ENCODE results near the gene BSG. TPM values are rescaled to one million over a fixed set of nuclear protein-coding genes. Genes with fewer than 3 reads are reported as not detected.

Gene BSG
- total RNA-seq, 1 experiment from 2014 or later: 758 TPM

DNA sequence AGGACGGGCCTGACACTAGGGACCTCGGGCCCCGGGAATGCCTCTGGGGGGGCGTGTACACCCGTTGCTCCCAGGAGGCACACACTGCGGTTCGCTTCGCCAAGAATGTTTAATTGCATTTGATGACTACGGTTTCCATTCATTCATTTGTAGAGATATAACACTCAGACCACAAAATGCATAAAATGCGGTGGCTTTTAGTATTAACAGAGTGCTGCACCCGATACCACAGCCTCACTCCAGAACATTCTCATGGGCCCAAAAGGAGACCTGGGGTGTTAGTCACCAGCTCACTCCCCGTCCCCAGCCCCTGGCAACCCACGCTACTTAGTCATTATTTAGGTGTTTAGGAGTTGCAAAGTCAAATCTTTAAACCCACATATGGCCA lies 39.1 kb downstream of the BSG start (continued):
- TF ChIP-seq, protein P1, sequence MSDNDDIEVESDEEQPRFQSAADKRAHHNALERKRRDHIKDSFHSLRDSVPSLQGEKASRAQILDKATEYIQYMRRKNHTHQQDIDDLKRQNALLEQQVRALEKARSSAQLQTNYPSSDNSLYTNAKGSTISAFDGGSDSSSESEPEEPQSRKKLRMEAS (CRISPR knock-in tag; IDR thresholded peaks at IDR 0.05): no peak
- no peak for TF ChIP-seq TEAD1 (CRISPR knock-in tag; IDR thresholded peaks at IDR 0.05)
- TF ChIP-seq ZNF263 (CRISPR knock-in tag; IDR thresholded peaks at IDR 0.05; ENCODE audit: low read depth): no peak
- TF ChIP-seq FOXP1 (CRISPR knock-in tag; IDR thresholded peaks at IDR 0.05; ENCODE audit: borderline replicate concordance): no peak
- TF ChIP-seq, protein P2, sequence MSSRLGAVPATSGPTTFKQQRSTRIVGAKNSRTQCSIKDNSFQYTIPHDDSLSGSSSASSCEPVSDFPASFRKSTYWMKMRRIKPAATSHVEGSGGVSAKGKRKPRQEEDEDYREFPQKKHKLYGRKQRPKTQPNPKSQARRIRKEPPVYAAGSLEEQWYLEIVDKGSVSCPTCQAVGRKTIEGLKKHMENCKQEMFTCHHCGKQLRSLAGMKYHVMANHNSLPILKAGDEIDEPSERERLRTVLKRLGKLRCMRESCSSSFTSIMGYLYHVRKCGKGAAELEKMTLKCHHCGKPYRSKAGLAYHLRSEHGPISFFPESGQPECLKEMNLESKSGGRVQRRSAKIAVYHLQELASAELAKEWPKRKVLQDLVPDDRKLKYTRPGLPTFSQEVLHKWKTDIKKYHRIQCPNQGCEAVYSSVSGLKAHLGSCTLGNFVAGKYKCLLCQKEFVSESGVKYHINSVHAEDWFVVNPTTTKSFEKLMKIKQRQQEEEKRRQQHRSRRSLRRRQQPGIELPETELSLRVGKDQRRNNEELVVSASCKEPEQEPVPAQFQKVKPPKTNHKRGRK (CRISPR knock-in tag; IDR thresholded peaks at IDR 0.05; ENCODE audit: borderline replicate concordance): no peak
- TF ChIP-seq SP1 (CRISPR knock-in tag; conservative IDR thresholded peaks at IDR 0.05): no peak

DNA sequence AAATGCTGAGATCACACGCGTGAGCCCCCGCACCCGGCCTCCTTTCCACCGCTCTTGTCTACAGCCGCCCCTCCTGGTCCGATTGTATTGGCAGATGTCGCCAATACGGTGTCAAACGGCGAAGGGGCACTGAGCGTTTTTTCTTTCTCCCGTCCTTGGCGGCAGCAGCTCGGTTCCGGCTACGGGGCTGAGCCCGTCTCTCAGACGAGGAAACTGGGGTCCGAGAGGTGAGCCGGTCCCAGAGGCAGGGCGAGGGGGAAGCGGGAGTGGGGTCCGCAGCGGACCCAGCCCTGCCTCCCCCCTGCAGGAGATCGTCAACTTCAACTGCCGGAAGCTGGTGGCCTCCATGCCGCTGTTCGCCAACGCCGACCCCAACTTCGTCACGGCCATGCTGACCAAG lies 40.5 kb downstream of the BSG start:
- TF ChIP-seq, protein P3, sequence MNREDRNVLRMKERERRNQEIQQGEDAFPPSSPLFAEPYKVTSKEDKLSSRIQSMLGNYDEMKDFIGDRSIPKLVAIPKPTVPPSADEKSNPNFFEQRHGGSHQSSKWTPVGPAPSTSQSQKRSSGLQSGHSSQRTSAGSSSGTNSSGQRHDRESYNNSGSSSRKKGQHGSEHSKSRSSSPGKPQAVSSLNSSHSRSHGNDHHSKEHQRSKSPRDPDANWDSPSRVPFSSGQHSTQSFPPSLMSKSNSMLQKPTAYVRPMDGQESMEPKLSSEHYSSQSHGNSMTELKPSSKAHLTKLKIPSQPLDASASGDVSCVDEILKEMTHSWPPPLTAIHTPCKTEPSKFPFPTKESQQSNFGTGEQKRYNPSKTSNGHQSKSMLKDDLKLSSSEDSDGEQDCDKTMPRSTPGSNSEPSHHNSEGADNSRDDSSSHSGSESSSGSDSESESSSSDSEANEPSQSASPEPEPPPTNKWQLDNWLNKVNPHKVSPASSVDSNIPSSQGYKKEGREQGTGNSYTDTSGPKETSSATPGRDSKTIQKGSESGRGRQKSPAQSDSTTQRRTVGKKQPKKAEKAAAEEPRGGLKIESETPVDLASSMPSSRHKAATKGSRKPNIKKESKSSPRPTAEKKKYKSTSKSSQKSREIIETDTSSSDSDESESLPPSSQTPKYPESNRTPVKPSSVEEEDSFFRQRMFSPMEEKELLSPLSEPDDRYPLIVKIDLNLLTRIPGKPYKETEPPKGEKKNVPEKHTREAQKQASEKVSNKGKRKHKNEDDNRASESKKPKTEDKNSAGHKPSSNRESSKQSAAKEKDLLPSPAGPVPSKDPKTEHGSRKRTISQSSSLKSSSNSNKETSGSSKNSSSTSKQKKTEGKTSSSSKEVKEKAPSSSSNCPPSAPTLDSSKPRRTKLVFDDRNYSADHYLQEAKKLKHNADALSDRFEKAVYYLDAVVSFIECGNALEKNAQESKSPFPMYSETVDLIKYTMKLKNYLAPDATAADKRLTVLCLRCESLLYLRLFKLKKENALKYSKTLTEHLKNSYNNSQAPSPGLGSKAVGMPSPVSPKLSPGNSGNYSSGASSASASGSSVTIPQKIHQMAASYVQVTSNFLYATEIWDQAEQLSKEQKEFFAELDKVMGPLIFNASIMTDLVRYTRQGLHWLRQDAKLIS (CRISPR knock-in tag; IDR thresholded peaks at IDR 0.05; ENCODE audit: borderline replicate concordance): no peak
- no peak for TF ChIP-seq MYBL2 (CRISPR knock-in tag; IDR thresholded peaks at IDR 0.05)
- TF ChIP-seq FOXP1 (CRISPR knock-in tag; IDR thresholded peaks at IDR 0.05; ENCODE audit: borderline replicate concordance): no peak
- TF ChIP-seq, protein P4, sequence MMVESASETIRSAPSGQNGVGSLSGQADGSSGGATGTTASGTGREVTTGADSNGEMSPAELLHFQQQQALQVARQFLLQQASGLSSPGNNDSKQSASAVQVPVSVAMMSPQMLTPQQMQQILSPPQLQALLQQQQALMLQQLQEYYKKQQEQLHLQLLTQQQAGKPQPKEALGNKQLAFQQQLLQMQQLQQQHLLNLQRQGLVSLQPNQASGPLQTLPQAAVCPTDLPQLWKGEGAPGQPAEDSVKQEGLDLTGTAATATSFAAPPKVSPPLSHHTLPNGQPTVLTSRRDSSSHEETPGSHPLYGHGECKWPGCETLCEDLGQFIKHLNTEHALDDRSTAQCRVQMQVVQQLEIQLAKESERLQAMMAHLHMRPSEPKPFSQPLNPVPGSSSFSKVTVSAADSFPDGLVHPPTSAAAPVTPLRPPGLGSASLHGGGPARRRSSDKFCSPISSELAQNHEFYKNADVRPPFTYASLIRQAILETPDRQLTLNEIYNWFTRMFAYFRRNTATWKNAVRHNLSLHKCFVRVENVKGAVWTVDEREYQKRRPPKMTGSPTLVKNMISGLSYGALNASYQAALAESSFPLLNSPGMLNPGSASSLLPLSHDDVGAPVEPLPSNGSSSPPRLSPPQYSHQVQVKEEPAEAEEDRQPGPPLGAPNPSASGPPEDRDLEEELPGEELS (CRISPR knock-in tag; IDR thresholded peaks at IDR 0.05): no peak
- no peak for TF ChIP-seq HMGA2 (CRISPR knock-in tag; IDR thresholded peaks at IDR 0.05)
- TF ChIP-seq, protein P5, sequence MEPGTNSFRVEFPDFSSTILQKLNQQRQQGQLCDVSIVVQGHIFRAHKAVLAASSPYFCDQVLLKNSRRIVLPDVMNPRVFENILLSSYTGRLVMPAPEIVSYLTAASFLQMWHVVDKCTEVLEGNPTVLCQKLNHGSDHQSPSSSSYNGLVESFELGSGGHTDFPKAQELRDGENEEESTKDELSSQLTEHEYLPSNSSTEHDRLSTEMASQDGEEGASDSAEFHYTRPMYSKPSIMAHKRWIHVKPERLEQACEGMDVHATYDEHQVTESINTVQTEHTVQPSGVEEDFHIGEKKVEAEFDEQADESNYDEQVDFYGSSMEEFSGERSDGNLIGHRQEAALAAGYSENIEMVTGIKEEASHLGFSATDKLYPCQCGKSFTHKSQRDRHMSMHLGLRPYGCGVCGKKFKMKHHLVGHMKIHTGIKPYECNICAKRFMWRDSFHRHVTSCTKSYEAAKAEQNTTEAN (CRISPR knock-in tag; IDR thresholded peaks at IDR 0.05): no peak
- TF ChIP-seq, protein P6, sequence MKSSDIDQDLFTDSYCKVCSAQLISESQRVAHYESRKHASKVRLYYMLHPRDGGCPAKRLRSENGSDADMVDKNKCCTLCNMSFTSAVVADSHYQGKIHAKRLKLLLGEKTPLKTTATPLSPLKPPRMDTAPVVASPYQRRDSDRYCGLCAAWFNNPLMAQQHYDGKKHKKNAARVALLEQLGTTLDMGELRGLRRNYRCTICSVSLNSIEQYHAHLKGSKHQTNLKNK (CRISPR knock-in tag; IDR thresholded peaks at IDR 0.05): no peak
- TF ChIP-seq, protein P7, sequence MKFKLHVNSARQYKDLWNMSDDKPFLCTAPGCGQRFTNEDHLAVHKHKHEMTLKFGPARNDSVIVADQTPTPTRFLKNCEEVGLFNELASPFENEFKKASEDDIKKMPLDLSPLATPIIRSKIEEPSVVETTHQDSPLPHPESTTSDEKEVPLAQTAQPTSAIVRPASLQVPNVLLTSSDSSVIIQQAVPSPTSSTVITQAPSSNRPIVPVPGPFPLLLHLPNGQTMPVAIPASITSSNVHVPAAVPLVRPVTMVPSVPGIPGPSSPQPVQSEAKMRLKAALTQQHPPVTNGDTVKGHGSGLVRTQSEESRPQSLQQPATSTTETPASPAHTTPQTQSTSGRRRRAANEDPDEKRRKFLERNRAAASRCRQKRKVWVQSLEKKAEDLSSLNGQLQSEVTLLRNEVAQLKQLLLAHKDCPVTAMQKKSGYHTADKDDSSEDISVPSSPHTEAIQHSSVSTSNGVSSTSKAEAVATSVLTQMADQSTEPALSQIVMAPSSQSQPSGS (CRISPR knock-in tag; IDR thresholded peaks at IDR 0.05; ENCODE audit: borderline replicate concordance, low read depth): no peak
- TF ChIP-seq SMAD4 (CRISPR knock-in tag; IDR thresholded peaks at IDR 0.05): no peak
- TF ChIP-seq, protein P8, sequence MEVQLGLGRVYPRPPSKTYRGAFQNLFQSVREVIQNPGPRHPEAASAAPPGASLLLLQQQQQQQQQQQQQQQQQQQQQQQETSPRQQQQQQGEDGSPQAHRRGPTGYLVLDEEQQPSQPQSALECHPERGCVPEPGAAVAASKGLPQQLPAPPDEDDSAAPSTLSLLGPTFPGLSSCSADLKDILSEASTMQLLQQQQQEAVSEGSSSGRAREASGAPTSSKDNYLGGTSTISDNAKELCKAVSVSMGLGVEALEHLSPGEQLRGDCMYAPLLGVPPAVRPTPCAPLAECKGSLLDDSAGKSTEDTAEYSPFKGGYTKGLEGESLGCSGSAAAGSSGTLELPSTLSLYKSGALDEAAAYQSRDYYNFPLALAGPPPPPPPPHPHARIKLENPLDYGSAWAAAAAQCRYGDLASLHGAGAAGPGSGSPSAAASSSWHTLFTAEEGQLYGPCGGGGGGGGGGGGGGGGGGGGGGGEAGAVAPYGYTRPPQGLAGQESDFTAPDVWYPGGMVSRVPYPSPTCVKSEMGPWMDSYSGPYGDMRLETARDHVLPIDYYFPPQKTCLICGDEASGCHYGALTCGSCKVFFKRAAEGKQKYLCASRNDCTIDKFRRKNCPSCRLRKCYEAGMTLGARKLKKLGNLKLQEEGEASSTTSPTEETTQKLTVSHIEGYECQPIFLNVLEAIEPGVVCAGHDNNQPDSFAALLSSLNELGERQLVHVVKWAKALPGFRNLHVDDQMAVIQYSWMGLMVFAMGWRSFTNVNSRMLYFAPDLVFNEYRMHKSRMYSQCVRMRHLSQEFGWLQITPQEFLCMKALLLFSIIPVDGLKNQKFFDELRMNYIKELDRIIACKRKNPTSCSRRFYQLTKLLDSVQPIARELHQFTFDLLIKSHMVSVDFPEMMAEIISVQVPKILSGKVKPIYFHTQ (CRISPR knock-in tag; IDR thresholded peaks at IDR 0.05): no peak
- no peak for TF ChIP-seq SOX15 (CRISPR knock-in tag; IDR thresholded peaks at IDR 0.05)
- no peak for TF ChIP-seq ZNF263 (CRISPR knock-in tag; IDR thresholded peaks at IDR 0.05; ENCODE audit: low read depth)
- no peak for TF ChIP-seq JUN (CRISPR knock-in tag; IDR thresholded peaks at IDR 0.05)
- TF ChIP-seq NFATC4 (CRISPR knock-in tag; IDR thresholded peaks at IDR 0.05): no peak
- TF ChIP-seq TCF7 (CRISPR knock-in tag; IDR thresholded peaks at IDR 0.05; ENCODE audit: low read depth): no peak
- Mint-ChIP-seq H3K4me1 (peaks cover 3% of the 10 kb centered on the region; the same call in 1 of the 2 replicates), H3K27ac (no peak overlapping the region), H3K4me3 (no peak overlapping the region), H3K36me3 (peaks cover 15% of the 10 kb centered on the region), H3K27me3 (ENCODE audit: low read depth) (no peaks in the 10 kb centered on the region), H3K9me3 (no peaks in the 10 kb centered on the region)
- POLR2A ChIA-PET: interaction anchor here (0.7 kb wide), 1 partner anchor 71 kb away, joined by 4 read pairs; no protein-coding TSS in a partner anchor
- ATAC-seq (no peak), DNase-seq (ENCODE audit: low spot score) (no peak)
- CTCF ChIA-PET: no interaction called here

Measured in WTC11 (cell line).